Neural progenitor cell (in vitro differentiated cells): ENCODE data around the gene COL23A1. TPM values are rescaled to one million over a fixed set of nuclear protein-coding genes. Genes with fewer than 3 reads are reported as not detected.

Experiments
- DNase-seq: peaks from one replicate; pipeline ENCODE4 v3.0.0-alpha.2; 2016; ENCODE audit warnings: low spot score
- H2AFZ ChIP-seq: fragments of 200-600 bp; sonication (generic); replicated peaks from 2 replicates; pipeline ENCODE4 v1.6.1; 2016; ENCODE audit warnings: antibody characterized with exemption
- H3F3A ChIP-seq: fragments of 200-600 bp; sonication (generic); 2 replicates; pipeline ENCODE4 v1.6.1; 2016; ENCODE audit warnings: antibody characterized with exemption, low read depth
- H3K27ac ChIP-seq: fragments of 200-600 bp; sonication (generic); 2 replicates; pipeline ENCODE4 v1.5.1; 2016; ENCODE audit warnings: mild to moderate bottlenecking
- H3K27me3 ChIP-seq: fragments of 200-600 bp; sonication (generic); 2 replicates; pipeline ENCODE4 v1.6.1; 2016; ENCODE audit warnings: mild to moderate bottlenecking, moderate library complexity
- H3K36me3 ChIP-seq: fragments of 200-600 bp; sonication (generic); 2 replicates; pipeline ENCODE4 v1.5.1; 2016
- H3K4me1 ChIP-seq: fragments of 200-600 bp; sonication (generic); 2 replicates; pipeline ENCODE4 v1.6.1; 2016; ENCODE audit warnings: mixed run types
- H3K4me2 ChIP-seq: fragments of 200-600 bp; sonication (generic); 2 replicates; pipeline ENCODE4 v1.6.1; 2016
- H3K4me3 ChIP-seq: fragments of 200-600 bp; sonication (generic); 2 replicates; pipeline ENCODE4 v1.5.1; 2016
- H3K79me2 ChIP-seq: fragments of 200-600 bp; sonication (generic); 2 replicates; pipeline ENCODE4 v1.6.1; 2016; ENCODE audit warnings: low read depth
- H3K9ac ChIP-seq: fragments of 200-600 bp; sonication (generic); 2 replicates; pipeline ENCODE4 v1.6.1; 2016
- H3K9me3 ChIP-seq: fragments of 200-600 bp; sonication (generic); 2 replicates; pipeline ENCODE4 v1.5.1; 2016; ENCODE audit warnings: low read depth
- H4K20me1 ChIP-seq: fragments of 200-600 bp; sonication (generic); 2 replicates; pipeline ENCODE4 v1.6.1; 2016; ENCODE audit warnings: low read depth
- H3K27ac Mint-ChIP-seq: 3 replicates; pipeline ENCODE4 v1.8.0; 2021; ENCODE audit warnings: mixed read lengths
- H3K27me3 Mint-ChIP-seq: 2 replicates; pipeline ENCODE4 v1.8.0; 2022; ENCODE audit warnings: low read depth, mild to moderate bottlenecking, inconsistent platforms, moderate library complexity, mixed read lengths; ENCODE audit not compliant: insufficient read depth
- H3K36me3 Mint-ChIP-seq: 3 replicates; pipeline ENCODE4 v1.8.0; 2021; ENCODE audit warnings: mixed read lengths
- H3K4me1 Mint-ChIP-seq: 3 replicates; pipeline ENCODE4 v1.8.0; 2021; ENCODE audit warnings: mixed read lengths
- H3K4me3 Mint-ChIP-seq: 3 replicates; pipeline ENCODE4 v1.8.0; 2021; ENCODE audit warnings: mild to moderate bottlenecking, moderate library complexity, mixed read lengths
- H3K9me3 Mint-ChIP-seq: 3 replicates; pipeline ENCODE4 v1.8.0; 2020; ENCODE audit warnings: mixed read lengths
- EZH2 ChIP-seq: fragments of 200-600 bp; sonication (generic); IDR thresholded peaks from 2 replicates; pipeline ENCODE4 v1.6.1; 2017; ENCODE audit warnings: antibody characterized with exemption, mild to moderate bottlenecking, moderate library complexity
- EZH2phosphoT487 ChIP-seq: fragments of 200-600 bp; sonication (generic); IDR thresholded peaks from 2 replicates; pipeline ENCODE4 v1.6.1; 2017; ENCODE audit warnings: antibody characterized with exemption
- total RNA-seq: library from RNA; depleted of rRNA; stranded (reverse); fragments of >200 nt; gene quantifications from 2 replicates; pipeline ENCODE4 v1.2.3, GENCODE V29; 2015; ENCODE audit warnings: low replicate concordance
- TF ChIP-seq, protein P1 (sequence below): fragments of 200-600 bp; sonication (generic); IDR thresholded peaks from 2 replicates; pipeline ENCODE4 v1.5.1; 2017; ENCODE audit warnings: antibody characterized with exemption, mild to moderate bottlenecking

COL23A1 gene
- total RNA-seq, 1 donor from 2014 or later: not detected

DNA sequence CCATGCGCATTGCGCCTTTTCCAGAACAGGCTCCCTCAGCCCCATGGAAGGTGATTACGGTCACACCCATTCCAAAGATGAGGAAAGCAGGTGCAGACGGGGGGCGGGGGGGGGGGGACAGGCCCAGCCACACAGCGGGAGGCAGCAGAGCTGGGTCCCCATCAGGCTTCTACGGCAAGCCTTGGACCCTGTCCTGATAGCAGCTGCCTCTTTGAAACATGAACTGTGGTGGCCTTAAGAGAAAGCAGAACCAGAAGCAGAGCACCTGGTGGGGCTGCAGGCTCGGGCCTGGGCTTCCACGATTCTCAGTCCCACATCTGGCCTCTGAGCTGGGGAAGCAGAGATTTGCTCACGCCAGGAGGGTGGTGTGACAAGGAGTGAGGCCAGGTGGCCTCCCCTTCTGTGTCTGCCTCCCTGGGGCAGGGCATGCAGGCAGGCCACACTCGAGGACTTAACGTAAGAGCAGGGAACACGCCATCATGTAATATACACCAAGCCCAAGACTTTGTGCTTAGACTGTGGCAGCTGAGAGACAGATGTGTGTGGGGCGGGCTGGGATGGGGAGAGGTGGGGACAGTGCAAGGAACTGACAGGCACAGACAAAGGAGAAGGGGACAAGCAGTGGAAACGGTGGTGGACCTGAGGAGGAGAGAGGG lies 343.4 kb downstream of the COL23A1 start:
- peaks cover 4% of the 10 kb centered on the region for H3K4me1 Mint-ChIP-seq
- H3K27ac Mint-ChIP-seq: peak overlapping the region; percentile 81
- H3F3A ChIP-seq: no peaks in the 10 kb centered on the region
- H3K4me1 ChIP-seq: no peaks in the 10 kb centered on the region
- H3K27me3 Mint-ChIP-seq: no peaks in the 10 kb centered on the region
- H3K36me3 ChIP-seq: no peaks in the 10 kb centered on the region
- no peak overlapping the region for H2AFZ ChIP-seq
- no peak overlapping the region for H3K4me3 ChIP-seq
- H3K9ac ChIP-seq: no peak overlapping the region
- no peak overlapping the region for H3K4me2 ChIP-seq
- DNase-seq: no peak
- no peaks in the 10 kb centered on the region for H3K9me3 Mint-ChIP-seq
- no peaks in the 10 kb centered on the region for H3K27me3 ChIP-seq
- H3K79me2 ChIP-seq: no peaks in the 10 kb centered on the region
- H3K4me3 Mint-ChIP-seq: no peak overlapping the region
- H3K9me3 ChIP-seq: no peaks in the 10 kb centered on the region
- TF ChIP-seq EZH2: no peak
- TF ChIP-seq, protein P1, sequence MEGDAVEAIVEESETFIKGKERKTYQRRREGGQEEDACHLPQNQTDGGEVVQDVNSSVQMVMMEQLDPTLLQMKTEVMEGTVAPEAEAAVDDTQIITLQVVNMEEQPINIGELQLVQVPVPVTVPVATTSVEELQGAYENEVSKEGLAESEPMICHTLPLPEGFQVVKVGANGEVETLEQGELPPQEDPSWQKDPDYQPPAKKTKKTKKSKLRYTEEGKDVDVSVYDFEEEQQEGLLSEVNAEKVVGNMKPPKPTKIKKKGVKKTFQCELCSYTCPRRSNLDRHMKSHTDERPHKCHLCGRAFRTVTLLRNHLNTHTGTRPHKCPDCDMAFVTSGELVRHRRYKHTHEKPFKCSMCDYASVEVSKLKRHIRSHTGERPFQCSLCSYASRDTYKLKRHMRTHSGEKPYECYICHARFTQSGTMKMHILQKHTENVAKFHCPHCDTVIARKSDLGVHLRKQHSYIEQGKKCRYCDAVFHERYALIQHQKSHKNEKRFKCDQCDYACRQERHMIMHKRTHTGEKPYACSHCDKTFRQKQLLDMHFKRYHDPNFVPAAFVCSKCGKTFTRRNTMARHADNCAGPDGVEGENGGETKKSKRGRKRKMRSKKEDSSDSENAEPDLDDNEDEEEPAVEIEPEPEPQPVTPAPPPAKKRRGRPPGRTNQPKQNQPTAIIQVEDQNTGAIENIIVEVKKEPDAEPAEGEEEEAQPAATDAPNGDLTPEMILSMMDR: no peak
- no peak for TF ChIP-seq EZH2phosphoT487
- H3K27ac ChIP-seq: no peak overlapping the region
- H4K20me1 ChIP-seq: no peaks in the 10 kb centered on the region
- no peaks in the 10 kb centered on the region for H3K36me3 Mint-ChIP-seq

DNA sequence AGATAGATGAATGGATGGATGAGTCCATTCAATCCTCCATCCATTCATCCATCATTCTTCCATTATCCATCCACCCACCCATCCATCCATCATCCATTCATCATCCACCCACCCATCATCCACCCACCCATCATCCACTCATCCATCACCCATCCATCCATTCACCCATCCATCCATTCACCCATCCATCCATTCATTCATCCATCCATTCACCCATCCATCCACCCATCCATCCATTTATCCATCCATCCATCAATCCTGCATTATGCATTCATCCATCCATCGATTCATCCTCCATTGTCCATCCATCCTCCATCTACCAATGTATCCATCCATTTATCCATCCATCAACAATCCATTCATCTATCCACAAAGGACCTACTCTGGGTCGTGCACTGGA lies 344.8 kb downstream of the COL23A1 start:
- no peak for TF ChIP-seq EZH2phosphoT487
- TF ChIP-seq EZH2: no peak
- TF ChIP-seq, protein P1: no peak
- no peaks in the 10 kb centered on the region for H3K27me3 ChIP-seq
- no peaks in the 10 kb centered on the region for H3K79me2 ChIP-seq
- no peak overlapping the region for H3K27ac Mint-ChIP-seq
- H3K4me3 ChIP-seq: no peak overlapping the region
- no peaks in the 10 kb centered on the region for H3K4me1 ChIP-seq
- H3K36me3 ChIP-seq: no peaks in the 10 kb centered on the region
- no peak overlapping the region for H3K27ac ChIP-seq
- no peaks in the 10 kb centered on the region for H3K36me3 Mint-ChIP-seq
- H3K27me3 Mint-ChIP-seq: peaks cover 2% of the 10 kb centered on the region
- no peaks in the 10 kb centered on the region for H3K9me3 Mint-ChIP-seq
- no peak overlapping the region for H3K9ac ChIP-seq
- no peaks in the 10 kb centered on the region for H3F3A ChIP-seq
- DNase-seq: no peak
- H3K9me3 ChIP-seq: no peaks in the 10 kb centered on the region
- no peak overlapping the region for H2AFZ ChIP-seq
- H4K20me1 ChIP-seq: no peaks in the 10 kb centered on the region
- H3K4me3 Mint-ChIP-seq: no peak overlapping the region
- H3K4me1 Mint-ChIP-seq: peaks cover 6% of the 10 kb centered on the region
- no peak overlapping the region for H3K4me2 ChIP-seq

DNA sequence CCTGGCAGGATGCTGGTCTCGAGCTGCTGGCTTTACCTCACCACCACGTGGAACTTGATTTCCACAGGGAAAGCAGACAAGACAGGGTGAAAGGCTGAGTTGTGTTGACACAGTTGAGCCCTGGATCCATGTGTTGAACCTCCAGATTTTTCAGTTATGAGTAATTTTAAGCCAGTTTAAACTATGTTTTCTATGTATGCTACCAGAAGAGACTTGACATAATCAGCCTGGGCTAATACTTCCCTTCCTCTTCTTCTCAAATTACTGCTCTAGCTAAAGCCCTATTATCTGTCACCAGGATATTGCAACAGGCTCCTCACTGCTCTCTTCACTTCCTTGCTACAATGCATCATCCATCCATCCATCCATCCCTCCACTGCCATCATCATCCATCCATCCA lies 345.6 kb downstream of the COL23A1 start:
- no peaks in the 10 kb centered on the region for H3K9me3 ChIP-seq
- H4K20me1 ChIP-seq: no peaks in the 10 kb centered on the region
- H3K4me1 Mint-ChIP-seq: peaks cover 10% of the 10 kb centered on the region
- peaks cover 4% of the 10 kb centered on the region for H3K27me3 Mint-ChIP-seq
- no peak overlapping the region for H3K27ac ChIP-seq
- TF ChIP-seq, protein P1: no peak
- TF ChIP-seq EZH2phosphoT487 (no peak), EZH2 (no peak)
- no peaks in the 10 kb centered on the region for H3F3A ChIP-seq
- no peaks in the 10 kb centered on the region for H3K27me3 ChIP-seq
- H3K27ac Mint-ChIP-seq: no peak overlapping the region
- H2AFZ ChIP-seq: no peak overlapping the region
- no peak overlapping the region for H3K9ac ChIP-seq
- no peaks in the 10 kb centered on the region for H3K36me3 Mint-ChIP-seq
- H3K4me3 Mint-ChIP-seq: no peak overlapping the region
- no peak for DNase-seq
- no peak overlapping the region for H3K4me3 ChIP-seq
- H3K79me2 ChIP-seq: no peaks in the 10 kb centered on the region
- no peaks in the 10 kb centered on the region for H3K36me3 ChIP-seq
- no peak overlapping the region for H3K4me2 ChIP-seq
- no peaks in the 10 kb centered on the region for H3K9me3 Mint-ChIP-seq
- H3K4me1 ChIP-seq: no peaks in the 10 kb centered on the region
